HG03571 (cell line): Measurements from ENCODE around the gene MARCHF3.
"Not testable (repeated sequence)": the region's sequence is repeated elsewhere in the genome, so short reads cannot be mapped to it uniquely, and the experiment has no call there.

Source experiments
- ATAC-seq: cut with Tn5 transposase; IDR thresholded peaks from one replicate; pipeline ENCODE4 v1.9.1; 2021; ENCODE audit not compliant: unreplicated experiment

The MARCHF3 gene

DNA sequence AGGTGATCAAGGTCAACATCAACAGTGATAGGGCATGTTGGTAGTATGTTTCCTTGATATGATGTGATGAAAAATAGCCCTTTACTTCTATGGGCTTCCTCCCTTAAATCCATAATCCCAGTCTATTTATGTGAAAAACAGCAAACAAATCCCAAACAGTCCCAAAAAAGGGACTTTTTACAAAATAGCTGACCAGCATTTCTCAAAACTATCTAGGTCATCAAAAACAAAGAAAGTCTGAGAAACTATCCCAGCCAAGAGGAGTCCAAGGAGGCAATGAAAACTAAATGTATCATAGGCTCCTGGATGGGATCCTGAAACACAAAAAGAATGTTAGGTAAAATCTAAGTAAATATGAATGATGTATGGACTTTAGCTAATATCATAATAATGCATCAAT, 71.2 kb downstream of the MARCHF3 start:
- no peak for ATAC-seq

DNA sequence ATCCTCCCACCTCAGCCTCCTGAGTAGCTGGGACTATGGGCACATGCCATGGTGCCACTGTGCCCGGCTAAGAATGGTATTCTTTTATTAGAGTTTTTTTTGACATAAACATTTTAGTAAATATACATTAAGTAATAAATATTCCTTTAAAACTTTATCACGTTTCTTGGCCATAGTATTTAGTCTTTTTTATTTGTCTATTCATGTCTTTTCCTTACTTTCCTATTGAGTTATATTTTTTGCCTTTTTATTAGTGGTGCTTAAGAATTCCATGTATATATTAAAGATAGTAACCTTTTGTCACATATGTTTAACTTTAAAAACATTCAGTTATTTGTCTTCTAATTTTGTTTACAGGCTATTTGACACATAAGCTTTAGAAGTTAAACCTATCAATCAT, 73.4 kb downstream of the MARCHF3 start:
- ATAC-seq, result no peak

DNA sequence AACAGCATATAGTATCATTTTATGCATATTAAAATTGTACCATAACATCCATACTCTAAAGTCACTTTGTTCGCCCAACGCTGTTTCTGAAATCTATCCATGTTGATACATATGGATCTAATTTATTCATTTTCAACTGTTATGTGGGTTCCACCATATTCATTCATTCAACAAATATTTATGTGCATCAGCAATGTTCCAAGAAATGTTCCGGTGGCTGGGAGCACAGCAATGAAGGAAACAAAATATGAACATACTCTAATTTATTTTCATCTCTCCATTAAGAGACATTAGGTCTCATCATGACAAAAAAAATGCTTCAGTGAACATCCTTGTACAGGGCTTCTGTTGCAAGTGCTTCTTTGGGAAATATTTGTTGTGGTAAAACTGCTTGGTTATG, 75.4 kb downstream of the MARCHF3 start:
- no peak for ATAC-seq

DNA sequence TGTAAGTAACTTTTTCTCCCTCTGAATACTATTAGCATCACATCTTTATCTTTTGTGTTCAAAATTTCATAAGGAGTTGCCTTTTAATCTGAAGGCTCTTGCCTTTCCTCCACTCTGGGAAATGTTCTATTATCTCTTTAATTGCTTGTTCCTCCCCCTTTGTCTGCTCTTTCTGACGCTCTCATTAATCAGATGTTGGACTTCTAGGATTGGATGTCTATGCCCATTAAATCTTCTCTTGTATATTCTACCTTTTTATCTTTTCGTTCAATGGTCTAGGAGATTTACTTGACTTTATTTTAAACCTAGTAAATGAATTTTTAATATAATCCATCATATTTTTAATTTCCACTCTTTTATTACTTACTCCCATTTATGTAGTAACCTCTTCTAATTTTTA, 76.7 kb downstream of the MARCHF3 start:
- no peak for ATAC-seq

DNA sequence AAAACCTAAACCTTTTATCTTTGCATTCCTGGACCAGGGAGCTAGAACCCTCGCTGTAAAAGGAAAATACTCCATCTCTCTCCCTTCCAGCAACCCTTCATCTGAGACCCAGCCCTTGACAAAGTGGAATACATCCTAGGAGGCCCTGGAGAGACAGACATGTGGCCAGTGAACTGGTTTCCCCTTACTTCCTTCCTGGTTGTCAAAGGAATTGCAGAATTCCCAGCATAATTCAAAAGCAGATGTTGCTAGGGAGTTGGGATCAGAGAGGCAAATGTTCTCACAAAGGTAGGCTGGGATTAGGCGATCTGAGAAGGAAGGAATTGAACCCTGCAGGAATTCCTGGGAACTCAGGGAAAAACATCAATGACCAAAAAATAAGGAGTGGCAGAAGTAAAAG, 80.9 kb downstream of the MARCHF3 start:
- ATAC-seq, result no peak

DNA sequence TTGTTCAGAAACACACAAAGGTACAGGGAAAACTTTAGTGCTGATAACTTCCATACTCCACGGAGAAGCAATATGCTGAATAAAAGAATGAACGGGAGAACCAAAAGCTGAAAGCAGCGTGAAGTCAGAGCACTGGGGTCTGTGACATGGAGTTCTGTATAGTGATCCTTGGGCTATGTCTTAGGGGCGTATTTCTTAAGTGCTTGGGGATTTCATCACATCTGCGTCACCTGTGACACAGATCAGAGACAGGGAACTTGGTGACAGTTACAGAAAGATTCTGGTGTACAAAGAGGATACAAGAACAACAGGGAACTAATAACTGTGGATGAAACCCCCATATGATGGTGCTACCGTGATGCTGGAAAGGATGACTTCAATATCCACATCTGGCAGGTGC, 81.9 kb downstream of the MARCHF3 start:
- no peak for ATAC-seq

DNA sequence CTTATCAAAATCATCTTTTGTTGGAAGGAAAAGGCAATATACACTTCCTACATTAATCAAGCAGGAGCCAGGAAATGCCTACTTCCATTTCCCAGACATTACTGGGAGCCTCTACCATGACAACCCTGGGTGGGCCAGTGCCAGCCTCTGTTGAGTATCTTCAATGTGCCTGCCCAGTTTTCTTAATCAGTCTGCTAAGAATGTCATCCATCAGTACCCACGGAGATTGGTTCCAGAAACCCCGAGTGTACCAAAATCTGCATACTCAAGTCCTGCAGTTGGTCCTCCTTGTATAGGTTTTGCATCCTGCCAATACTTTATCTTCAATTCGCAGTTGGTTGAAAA, 82.4 kb downstream of the MARCHF3 start:
- peak; percentile 15 for ATAC-seq

DNA sequence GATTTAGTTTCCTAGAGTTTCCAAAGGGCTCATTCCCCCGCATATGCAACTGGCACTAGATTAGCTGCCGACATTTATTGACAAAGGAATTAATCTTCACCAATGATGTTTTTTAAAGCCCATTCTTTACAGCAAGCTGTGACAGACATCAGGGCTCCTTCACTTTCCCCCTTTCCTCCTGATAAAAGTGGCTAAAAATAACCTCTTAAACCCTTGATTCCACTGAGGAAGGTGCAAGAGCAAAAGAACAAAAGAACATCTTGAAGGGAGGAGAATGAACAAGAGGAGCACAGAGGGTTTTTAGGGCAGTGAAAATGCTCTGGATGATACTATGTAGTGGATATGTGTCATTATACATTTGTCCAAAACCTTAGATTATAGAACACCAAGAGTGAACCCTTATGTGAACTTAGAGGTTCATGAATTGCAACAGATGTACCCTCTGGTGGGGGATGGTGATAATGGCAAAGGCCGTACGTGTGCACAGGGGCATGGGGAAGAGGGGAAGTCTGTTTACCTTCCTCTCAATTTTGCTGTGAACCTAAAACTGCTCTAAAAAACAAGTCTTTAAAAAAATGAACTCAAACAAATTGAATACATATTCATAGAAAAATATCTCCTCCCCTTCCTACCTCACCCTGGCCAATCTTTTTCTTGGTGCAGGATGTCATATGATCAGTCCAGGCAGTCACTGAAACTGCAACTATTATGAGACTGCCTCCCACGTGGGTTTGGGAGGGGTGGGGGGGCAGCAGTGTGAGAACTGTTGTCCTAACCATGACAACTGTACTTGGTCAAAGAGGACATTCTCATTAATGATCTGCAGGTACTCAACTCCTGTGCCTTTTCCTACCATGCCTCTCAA, 83.0 kb downstream of the MARCHF3 start:
- ATAC-seq, result peak; percentile 89

DNA sequence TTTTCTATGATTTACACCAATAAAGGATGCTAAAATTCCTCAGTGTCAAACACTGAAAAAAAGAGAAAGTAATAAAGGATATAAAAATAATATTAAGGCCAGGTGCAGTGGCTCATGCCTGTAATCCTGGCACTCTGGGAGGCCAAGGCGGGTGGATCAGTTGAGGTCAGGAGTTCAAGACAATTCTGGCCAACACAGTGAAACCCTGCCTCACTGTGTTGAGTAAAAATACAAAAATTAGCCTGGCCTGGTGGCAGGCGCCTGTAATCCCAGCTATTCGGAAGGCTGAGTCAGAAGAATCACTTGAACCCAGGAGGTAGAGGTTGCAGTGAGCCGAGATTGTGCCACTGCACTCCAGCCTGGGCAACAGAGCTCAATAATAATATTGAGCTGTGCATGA, 87.5 kb downstream of the MARCHF3 start:
- ATAC-seq, result not testable (repeated sequence)

DNA sequence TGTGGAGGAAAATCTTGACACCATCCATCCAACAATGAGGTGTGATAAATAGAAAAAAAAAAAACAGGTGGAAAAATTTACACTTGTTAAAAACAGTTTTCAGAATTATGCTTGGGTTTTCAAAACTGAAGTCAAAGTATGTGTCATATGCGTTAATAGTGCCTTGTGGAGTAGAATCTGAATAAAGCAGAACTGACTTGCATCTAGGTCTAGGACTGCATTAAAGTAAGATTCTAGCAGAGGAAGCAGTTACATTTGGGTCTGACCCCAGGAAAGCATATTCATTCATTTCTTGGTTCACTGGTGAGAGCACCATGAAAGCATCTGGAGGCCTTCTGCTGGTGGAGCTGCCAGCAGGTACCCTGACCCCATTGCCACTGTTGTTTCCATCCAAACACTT, 89.0 kb downstream of the MARCHF3 start:
- ATAC-seq, result no peak

DNA sequence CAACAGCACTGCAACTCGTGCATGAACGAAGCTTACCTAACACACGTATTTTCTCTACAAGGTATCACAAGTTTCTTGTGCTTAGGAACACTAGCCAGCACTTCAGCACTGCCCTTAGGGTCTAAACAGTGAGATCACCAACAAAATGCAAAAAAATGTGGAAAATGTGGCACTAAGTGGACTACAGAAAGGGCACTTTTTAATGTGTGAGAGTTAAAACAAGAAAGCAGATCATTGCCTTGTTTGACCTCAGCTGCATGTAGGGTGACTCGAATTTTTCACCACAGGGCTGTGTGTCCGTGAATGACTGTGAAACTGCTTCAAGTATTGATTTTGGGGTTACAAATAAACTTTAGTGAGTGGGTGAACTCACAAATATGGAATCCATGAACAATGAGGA, 90.5 kb downstream of the MARCHF3 start:
- no peak for ATAC-seq

DNA sequence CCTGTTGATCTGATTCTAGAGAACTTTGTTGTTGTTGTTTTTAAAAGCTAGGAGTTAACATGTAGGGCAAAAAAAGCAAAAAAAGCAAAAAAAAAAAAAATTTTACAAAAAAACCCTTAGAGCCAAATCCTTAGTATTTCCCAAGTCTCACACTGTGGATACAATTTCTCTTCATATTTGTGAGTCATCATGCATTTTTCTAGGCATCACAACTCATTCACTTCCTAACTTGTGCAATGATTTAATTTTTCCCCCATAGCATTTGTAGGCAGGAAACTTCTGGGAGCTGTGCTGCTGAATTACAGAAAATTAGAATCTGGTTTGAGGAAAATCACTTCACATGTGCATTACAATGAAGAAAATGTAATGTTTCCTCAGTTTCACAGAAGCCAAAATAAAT, 91.9 kb downstream of the MARCHF3 start:
- no peak for ATAC-seq

DNA sequence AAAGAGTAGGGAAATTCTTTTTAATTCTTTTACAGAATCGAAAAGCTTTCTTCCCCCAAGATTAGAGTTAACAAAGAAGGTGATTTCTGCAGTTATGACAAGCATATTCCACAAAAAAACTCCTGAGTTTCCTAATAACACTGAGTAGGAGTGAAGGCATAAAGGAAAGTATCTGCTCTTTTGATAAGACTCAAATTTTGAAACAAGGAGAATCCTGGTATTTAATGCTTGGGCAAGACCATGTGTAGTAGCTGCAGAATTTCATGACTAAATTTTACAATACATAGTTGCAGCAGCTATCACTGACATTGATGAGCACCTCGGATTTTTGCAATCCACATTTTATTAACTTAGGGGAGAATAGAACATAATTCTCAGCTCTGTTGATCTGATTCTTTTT, 92.6 kb downstream of the MARCHF3 start:
- ATAC-seq, result no peak

DNA sequence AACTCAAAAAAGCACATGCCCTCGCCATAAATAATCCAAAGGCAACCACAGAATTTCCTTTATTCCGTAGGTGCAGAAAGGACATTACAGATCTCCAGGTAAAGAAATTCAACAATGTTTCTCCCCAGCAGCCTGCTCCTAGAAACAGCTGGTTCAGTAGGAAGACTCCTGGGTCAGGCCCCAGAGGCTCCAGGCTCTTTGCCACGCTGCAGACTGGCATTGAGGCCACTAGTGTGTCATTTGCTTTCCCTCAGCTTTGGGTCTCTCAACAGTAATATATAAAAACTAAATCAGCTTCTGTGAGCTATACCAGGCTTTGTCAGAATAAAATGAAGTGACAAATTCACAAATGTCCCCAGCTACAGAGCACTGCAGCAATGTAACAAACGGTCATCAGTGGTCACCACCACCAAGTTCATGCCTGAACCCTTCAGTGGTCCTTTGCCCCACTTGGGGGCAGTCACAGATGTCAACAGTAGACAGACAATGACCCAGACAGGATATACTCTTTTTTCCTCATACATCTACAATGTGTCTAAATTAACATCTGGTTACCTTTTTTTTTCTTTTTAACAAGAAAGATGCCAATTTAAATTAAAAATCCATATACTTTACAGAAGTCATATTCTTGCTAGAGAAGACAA, 93.5 kb downstream of the MARCHF3 start:
- ATAC-seq, result no peak

DNA sequence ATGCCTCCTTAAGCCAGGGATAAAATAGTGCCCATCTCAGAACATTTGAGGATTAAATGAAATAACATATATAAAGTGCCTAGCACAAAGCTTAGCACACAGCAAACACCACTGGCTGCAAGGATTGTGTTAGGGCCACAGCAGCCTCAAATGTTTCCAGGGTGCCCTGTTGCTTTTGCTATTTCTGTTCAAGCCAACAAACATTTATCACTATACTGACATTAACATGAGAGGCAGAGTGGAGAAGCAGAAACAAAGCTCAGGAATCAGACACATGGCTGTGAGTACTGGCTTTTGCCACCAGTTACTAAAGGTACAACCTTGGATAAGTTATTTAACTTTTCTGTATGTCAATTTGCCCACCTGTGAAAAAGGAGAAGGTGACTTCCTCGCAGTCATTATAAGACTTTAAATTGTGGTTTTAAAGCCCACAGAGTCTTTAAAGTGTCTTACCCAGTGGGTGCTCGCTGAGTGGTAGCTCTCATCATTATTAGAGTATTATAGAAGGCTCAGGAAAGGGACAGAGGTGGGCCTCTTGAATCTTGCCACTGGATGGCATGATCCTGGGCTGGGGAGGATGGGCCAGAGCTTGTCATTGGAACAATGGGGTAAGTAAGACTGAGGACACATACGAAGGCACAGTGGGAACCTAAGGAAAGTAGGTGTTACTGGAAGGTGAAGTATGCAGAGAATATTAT, 98.2 kb downstream of the MARCHF3 start:
- ATAC-seq, result no peak

DNA sequence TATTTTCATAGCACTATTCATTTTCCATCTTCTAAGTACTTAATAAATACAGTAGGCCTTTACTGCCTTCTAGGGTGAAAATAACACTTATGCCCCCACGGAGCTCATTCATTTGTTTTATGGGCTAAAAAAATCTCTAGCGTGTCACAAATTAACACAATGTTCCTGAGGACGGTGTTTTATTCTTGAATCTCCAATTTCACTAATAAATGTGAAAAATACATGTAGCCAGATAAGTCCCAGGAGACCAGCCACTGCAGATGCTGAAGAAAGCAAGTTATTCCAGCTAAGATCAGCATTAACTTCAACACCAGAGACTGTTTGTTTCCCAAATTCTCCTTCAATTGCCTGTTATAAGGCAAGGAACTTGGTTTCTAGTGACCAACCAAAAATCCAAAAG, 102.3 kb downstream of the MARCHF3 start:
- ATAC-seq, result no peak

DNA sequence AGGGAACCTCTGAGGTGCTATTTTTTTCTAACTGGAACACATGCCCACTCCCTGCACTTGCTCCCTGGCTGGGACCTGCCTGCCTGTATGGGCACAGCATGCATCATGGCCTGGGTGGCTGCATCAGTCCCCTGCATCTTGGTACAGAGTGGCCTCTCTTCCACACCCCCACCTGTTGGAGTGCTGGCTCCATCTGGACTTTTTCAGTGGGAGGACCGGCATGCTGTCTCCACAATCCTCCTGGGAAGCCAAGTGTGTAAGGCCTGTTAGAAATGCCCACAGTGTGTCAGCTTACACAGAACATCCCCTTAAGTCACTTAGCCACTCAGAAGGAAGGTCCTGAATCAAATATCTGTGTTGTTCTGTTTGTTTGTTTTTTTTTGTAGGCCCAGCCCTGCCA, 102.9 kb downstream of the MARCHF3 start:
- no peak for ATAC-seq

DNA sequence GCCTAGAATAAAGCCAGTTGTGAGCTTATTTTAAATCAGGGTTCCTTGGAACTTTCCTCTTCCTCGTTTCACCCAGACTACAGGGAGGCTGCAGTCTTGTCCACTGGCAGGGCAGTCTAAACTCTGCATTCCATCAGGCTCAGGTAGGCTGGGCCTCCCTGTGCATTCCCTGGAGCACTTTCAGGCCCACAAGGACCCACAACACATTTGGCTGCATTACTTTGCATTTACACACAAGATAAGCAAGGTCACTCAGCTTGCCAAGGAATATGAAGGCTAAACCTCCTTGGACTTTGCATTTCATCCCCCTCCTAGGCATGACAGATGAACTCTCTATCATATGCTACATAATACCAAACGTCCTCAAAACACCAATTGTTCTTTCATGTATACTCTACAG, 104.2 kb downstream of the MARCHF3 start:
- no peak for ATAC-seq

DNA sequence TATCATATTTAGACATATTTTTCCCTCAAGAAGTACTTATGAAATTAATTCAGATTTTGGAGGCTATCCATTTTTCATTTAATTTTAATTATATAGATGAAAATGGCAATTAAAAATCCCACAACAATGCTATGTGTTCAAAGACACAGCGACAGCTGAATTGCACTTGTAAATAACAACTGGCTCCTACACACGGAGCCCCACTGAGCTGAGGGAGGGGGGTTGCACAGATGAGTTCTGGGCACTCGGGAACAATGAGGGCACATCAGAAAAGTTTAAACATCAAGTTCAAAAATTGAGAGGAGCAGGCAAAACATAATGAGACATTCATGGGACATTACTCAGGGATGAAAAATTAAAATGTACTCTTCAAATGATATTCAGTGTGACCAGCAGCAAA, 104.9 kb downstream of the MARCHF3 start:
- no peak for ATAC-seq

DNA sequence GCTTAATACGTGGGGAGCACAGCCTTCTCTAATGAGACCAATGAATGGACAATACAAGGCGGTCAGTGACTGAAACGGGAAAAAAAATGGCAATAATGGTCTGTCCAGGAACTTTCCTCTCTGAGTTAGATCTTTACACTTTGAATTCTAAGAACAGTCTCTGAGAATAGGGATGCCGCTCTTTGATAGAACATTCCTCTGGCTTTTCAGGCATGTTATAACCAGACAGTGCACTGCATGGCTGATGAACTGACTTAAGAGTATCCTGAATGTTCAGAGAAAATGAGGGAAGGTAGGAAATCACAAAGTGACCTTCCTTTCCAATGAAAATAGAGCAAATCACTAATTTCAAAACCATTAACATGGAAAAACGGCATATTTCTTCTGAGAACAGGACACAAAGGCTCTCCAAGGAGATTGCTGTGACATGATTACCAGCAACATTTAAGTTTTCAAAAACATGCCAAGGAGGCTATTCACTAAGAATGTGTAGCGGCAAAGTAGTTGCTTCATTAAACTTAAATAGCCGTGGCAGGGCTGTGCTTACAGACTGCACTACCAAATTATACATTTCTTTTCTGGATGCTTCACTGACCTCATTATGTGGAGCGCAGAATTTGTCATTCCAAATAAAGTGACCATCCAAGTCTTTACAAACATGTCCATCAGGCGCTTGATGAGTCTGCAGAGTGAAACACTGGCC, 105.9 kb downstream of the MARCHF3 start:
- ATAC-seq, result no peak

DNA sequence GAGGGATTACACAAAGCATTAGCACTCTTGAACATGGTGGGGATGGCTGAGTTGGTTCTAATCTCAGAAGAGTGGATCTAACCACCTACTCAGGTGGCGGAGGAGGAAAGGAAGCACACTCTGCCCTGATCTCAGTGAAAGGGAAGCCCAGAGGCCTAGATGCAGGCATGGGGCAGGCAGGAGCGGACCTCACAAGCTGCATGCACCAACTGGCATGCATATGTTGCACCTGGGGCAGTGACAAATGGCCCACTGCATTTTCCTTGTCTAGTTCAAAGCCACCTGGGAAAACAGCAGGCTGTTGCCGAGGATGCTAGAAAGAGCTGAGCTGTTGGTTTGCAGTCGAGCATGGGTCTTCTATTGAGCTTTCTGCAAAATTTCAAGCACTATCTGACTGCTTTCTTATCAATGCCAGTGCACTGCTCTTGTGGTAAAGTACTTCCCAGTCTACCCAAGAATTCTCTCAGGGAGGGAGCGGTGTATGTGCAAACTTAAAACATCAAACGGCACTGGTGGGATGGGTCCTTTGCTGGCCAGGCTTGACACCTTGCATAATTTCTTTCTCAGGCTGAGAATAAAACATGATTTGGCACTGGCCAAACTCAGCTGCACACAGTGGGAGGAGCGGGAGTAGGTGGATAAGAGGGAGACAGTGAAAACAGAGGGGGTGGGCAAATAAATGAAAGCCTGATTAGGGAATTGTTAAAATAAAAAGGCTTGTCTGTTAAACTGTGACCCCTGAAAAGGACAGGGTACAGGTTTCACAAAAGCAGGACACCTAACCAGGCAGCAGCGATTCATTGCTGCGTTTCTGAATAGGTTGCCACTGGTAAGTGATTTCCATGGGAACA, 108.9 kb downstream of the MARCHF3 start:
- ATAC-seq, result no peak
